ENCODE results near the gene LSM4.
A peak's percentile ranks its signal among the peaks of the same experiment; 100 is the strongest.

The LSM4 gene

GRCh38 chr19:18292462-18292809 is 30.4 kb downstream of the LSM4 start:
- DNase-seq (ENCODE audit: low read depth): no peak

- peak; percentile 41 for DNase-seq (ENCODE audit: low read depth)
These were observed 31.1 kb downstream of the LSM4 start for GRCh38 chr19:18291590-18292461.

- DNase-seq (ENCODE audit: low read depth): no peak
These were observed 31.8 kb downstream of the LSM4 start for GRCh38 chr19:18291019-18291524.

GRCh38 chr19:18290302-18291018 is 32.4 kb downstream of the LSM4 start:
- DNase-seq (ENCODE audit: low read depth): no peak

GRCh38 chr19:18289471-18290301 is 33.2 kb downstream of the LSM4 start:
- no peak for DNase-seq (ENCODE audit: low read depth)

- no peak for DNase-seq (ENCODE audit: low read depth)
These were observed 34.8 kb downstream of the LSM4 start for GRCh38 chr19:18287836-18288772.

- DNase-seq (ENCODE audit: low read depth): no peak
These were observed 35.8 kb downstream of the LSM4 start for GRCh38 chr19:18286973-18287635.

GRCh38 chr19:18284712-18285360 is 38.0 kb downstream of the LSM4 start:
- DNase-seq (ENCODE audit: low read depth): no peak

GRCh38 chr19:18283338-18283737 is 39.5 kb downstream of the LSM4 start:
- no peak for DNase-seq (ENCODE audit: low read depth)

- no peak for DNase-seq (ENCODE audit: low read depth)
These were observed 40.1 kb downstream of the LSM4 start for GRCh38 chr19:18282788-18283141.

GRCh38 chr19:18282021-18282787 is 40.7 kb downstream of the LSM4 start:
- no peak for DNase-seq (ENCODE audit: low read depth)

- DNase-seq (ENCODE audit: low read depth): peak; percentile 93
These were observed 41.5 kb downstream of the LSM4 start, which contains the start of gene JUND for GRCh38 chr19:18281082-18282020. Gene JUND, minus strand, starts transcription at chr19:18281622. Its CDS starts 138 bp downstream, at chr19:18281484.

- DNase-seq (ENCODE audit: low read depth): peak; percentile 36
These were observed 42.4 kb downstream of the LSM4 start for GRCh38 chr19:18280247-18281081.

GRCh38 chr19:18279516-18280246 is 43.2 kb downstream of the LSM4 start:
- DNase-seq (ENCODE audit: low read depth): peak; percentile 90

- no peak for DNase-seq (ENCODE audit: low read depth)
These were observed 43.7 kb downstream of the LSM4 start for GRCh38 chr19:18279266-18279515.

- DNase-seq (ENCODE audit: low read depth): no peak
These were observed 44.2 kb downstream of the LSM4 start for GRCh38 chr19:18278521-18279265.

Data from stromal cell of bone marrow (primary cell).